GM12872 (cell line): ENCODE data around the gene PCYT2.

ENCODE experiments used
- CTCF ChIP-seq: IDR thresholded peaks from 3 replicates; pipeline ENCODE4 v1.5.1; 2011; ENCODE audit warnings: low read depth, mild to moderate bottlenecking, low read length, moderate library complexity; ENCODE audit not compliant: insufficient read depth

PCYT2 gene

GRCh38 chr17:81909966-81910839, 996 bp downstream of the PCYT2 start:
- TF ChIP-seq CTCF = no peak

GRCh38 chr17:81909231-81909630, 2.0 kb downstream of the PCYT2 start:
- TF ChIP-seq CTCF = no peak

- TF ChIP-seq CTCF = no peak
Observed at GRCh38 chr17:81908793-81909192, 2.4 kb downstream of the PCYT2 start.

- 0 out of 3 replicates have a peak, but pooled peaks have one; percentile 19 for TF ChIP-seq CTCF
Observed at GRCh38 chr17:81907219-81908145, 3.7 kb downstream of the PCYT2 start.

- peak; percentile 20; the same call in 1 of the 3 replicates for TF ChIP-seq CTCF
Observed at GRCh38 chr17:81906476-81907218, 4.6 kb downstream of the PCYT2 start.

- no peak for TF ChIP-seq CTCF
Observed at GRCh38 chr17:81905993-81906392, 5.2 kb downstream of the PCYT2 start.
